HG02642 (cell line): ENCODE measurements around the gene SLC2A13.
"Not testable (repeated sequence)": the region's sequence is repeated elsewhere in the genome, so short reads cannot be mapped to it uniquely, and the experiment has no call there.

Source experiments
- ATAC-seq: cut with Tn5 transposase; IDR thresholded peaks from one replicate; pipeline ENCODE4 v1.9.1; 2021; ENCODE audit warnings: mild to moderate bottlenecking; ENCODE audit not compliant: unreplicated experiment, poor library complexity

Gene SLC2A13

GRCh38 chr12:39830852-39831520 lies 274.9 kb downstream of the SLC2A13 start:
- ATAC-seq: no peak

GRCh38 chr12:39830171-39830570 lies 275.7 kb downstream of the SLC2A13 start:
- no peak for ATAC-seq

DNA sequence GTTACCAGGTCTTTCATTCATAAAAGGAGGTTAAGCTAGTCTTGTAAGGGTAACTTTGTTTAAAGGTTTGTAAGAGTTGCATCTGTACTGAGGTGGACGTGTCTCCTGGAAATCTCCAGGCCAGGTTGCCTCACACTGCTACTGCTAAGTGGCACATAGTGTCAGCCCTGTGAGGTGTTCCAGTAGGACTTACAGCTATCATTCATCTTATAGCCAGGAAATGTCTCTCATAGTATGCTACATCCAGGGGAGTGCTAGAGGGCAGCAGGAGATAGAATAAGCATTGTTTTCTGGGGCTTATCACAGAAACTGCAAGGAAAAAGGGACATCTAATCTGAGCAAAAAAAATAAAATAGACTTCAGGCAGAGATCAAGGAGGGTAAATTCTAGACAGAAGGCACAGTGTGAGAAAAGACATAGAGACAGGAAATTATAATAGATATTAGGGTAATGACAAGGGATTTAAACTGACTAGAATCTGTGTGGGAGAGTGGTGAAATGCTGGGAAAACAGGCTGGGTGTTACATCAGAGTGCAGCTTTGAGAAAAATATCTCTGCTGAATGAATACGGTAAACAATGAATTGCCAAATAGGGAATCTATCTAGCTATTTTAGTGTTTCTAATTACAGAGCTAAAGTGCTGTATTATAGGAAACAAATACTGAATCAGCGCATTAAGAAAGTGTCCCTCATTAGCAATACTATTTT lies 281.2 kb downstream of the SLC2A13 start:
- ATAC-seq: no peak

DNA sequence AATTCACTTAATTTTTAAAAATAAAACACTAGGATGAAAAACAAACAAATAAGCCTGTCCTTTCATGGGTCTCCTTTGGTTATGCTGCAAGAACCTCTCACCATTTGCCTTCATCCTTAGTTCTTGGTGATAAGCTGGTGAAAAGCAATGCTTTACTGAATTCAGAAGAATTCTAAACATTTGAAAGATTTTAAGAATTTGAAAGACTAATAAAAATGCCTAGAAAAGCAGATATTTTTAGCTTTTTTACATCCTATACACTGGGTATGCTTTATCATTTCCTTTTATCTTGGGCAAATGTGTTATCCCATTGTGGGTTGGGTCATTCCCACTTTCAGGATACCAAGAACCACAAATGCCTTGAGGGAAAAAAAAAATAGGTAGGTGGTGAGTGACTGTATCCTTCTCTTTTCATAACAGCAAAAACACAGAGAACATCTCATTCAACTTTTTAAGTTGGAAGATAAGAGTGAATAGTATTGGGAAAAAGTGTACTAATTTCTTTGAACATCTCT lies 289.2 kb downstream of the SLC2A13 start:
- ATAC-seq: no peak

DNA sequence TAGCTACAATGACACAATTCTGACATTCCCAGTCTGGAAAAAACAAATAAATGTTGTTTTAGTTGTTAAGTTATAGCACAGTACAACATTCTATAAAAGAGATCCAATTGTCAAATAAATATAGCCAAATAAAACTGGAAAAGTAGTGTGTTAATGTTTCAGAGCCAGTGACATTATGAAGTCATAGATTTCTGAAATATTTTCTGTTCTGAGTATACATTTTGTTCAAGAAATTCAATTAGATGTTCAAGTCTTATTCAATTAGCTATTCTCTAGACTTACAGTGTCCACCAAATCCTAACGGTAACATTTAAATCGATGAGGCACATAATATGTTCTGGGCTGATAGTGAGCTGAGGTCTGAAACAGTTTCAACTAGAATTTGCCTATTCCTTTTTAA lies 290.1 kb downstream of the SLC2A13 start:
- no peak for ATAC-seq

GRCh38 chr12:39814626-39815025 lies 291.3 kb downstream of the SLC2A13 start:
- ATAC-seq: no peak

DNA sequence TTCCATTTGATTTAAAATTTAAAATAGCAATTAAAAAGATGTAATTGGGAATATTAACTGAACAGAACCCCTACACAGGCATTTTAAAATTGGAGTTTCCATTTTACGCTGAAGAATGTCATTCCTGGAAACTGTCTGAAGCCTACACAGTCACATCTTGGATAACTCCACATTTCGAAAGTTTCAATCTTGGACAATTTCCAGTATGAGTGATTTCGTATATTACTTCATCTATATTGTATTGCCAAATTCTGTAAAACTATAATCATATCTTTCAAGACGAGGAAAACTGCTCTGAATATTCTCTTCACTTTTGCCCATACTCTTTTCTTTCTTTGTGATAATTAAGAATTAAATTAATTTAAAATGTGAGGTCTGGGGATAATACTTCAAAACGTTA lies 292.1 kb downstream of the SLC2A13 start:
- ATAC-seq: no peak

GRCh38 chr12:39812456-39812855 lies 293.4 kb downstream of the SLC2A13 start:
- ATAC-seq: not testable (repeated sequence)

GRCh38 chr12:39807043-39807442 lies 298.8 kb downstream of the SLC2A13 start:
- peak; percentile 66 for ATAC-seq

- ATAC-seq: no peak
These were observed 300.2 kb downstream of the SLC2A13 start for GRCh38 chr12:39805651-39806050.

DNA sequence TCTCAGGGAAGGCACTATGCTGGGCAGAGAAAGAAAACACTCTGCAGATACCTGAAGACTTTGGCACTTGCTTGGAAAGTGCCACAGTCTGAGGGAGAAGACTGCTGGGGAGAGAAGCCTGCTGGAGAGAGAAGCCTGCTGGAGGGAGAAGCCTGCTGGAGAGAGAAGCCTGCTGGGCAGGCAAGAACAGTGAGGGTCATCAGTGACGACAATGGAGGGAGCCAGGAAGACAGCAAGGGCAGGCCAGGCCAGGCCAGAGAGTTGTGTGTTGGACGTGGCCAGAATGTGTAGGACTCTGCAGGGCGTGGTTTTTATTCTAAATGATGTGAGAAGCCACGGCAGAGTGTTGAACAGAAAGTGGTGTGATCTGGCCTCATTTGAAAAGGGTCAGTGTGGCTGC lies 301.0 kb downstream of the SLC2A13 start:
- no peak for ATAC-seq

DNA sequence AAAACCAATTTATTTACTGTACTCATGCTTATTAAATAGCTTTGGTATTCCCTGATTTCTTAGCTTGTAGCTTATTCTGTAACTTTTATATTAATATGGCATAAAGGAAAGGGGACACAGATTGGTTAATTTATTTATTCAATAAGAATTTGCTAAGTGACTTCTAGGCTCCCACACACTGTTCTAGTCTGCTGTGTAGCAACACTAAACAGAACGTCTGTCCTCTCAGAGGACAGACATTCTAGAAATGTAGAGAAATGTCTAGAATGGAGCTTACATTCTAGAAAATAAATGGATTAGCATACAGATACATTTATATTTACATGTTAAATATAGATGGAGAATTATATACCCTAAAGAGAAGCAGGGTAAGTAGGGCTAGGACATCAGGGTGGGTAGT lies 301.4 kb downstream of the SLC2A13 start:
- no peak for ATAC-seq

DNA sequence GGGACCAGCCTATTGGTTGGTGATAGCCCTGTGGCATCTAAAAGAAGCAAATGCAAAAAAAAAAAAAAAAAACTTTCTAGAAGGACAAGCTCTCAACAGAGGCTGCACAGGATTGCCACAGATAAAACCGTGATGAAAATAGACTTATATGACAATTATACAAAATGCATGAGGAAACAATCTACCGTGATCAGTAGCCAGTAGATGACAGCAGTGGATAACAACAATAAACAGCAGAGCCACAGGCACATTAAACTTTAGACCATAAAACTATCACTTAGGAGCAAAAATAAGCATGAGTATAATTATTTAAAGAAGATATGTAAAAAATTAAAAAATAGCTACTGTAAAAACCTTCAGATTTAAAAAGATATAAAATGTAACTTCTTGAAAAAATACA lies 302.7 kb downstream of the SLC2A13 start:
- no peak for ATAC-seq

GRCh38 chr12:39798977-39799376 lies 306.9 kb downstream of the SLC2A13 start:
- no peak for ATAC-seq

DNA sequence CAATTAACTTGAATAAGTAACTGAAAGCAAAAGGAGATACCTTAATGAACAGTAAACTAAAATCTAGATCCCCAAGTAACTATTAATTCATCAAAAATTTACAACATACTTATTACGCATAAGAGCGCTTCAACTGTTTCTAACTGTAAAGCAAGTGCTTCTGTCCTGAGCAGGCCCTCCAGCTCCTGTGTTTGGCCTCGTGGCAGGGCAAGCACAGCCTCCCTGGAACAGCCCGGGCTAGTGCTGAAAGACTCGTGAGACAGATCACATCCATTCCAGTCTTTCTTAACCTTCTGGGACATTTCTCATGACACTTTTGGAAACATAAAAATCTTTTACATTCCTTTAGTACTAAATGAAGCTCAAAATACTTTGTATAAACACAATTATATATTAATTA lies 307.5 kb downstream of the SLC2A13 start:
- no peak for ATAC-seq

DNA sequence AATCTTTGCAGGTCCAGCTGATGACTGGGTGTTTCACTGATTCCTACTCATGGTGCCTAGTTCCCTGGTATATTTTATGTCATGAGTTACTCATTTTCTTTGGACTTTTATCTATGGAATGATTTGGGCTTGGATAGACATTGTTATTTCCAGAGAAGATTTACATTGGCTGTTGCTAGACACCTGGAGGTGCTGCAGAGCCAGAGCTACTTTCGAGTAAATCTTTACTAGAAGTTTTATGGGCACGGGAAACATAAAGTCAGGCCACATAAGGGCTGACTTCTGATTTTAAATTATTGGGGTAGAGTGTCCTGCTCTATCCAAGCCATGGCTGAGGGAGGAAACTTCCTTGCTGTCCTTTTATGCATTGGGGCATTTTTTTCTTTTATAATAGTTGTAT lies 310.4 kb downstream of the SLC2A13 start:
- ATAC-seq: no peak

- no peak for ATAC-seq
These were observed 312.9 kb downstream of the SLC2A13 start for GRCh38 chr12:39792938-39793337.

- ATAC-seq: no peak
These were observed 317.6 kb downstream of the SLC2A13 start for GRCh38 chr12:39788239-39788638.

GRCh38 chr12:39785814-39786213 lies 320.1 kb downstream of the SLC2A13 start:
- ATAC-seq: not testable (repeated sequence)

DNA sequence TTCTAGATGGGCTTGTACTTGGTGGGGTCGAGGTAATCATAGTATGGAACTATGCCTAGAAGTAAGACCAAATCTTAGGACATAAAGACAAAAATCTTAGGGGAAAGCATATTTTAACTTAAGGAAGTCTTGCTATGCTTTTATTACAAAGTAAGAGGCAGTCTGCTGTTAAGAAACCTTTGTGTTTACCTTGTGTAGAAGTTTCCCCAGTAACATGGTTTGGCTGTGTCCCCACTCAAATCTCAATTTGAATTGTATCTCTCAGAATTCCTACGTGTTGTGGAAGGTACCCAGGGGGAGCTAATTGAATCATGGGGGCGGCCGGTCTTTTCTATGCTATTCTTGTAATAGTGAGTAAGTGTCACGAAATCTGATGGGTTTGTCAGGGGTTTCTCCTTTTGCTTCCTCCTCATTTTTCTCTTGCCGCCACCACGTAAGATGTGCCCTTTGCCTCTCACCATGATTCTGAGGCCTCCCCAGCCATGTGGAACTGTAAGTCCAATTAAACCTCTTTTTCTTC lies 323.8 kb downstream of the SLC2A13 start:
- ATAC-seq: no peak

GRCh38 chr12:39780913-39781446 lies 324.9 kb downstream of the SLC2A13 start:
- ATAC-seq: no peak
